Mesenchymal stem cell (in vitro differentiated cells and primary cell): ENCODE results near the gene TRAFD1.

Experiments
- DNase-seq: peaks from one replicate; pipeline ENCODE4 v3.0.0-alpha.2; 2013
- H2AFZ ChIP-seq: one replicate; pipeline ENCODE4 v1.6.1; 2013; ENCODE audit warnings: low read depth, mild to moderate bottlenecking, control low read depth, inconsistent platforms, low read length, moderate library complexity
- H2AK5ac ChIP-seq: 2 replicates; pipeline ENCODE4 v1.6.1; 2013; ENCODE audit warnings: low read length, moderate library complexity, mild to moderate bottlenecking, inconsistent platforms; ENCODE audit not compliant: severe bottlenecking
- H2BK120ac ChIP-seq: one replicate; pipeline ENCODE4 v1.6.1; 2013; ENCODE audit warnings: low read depth, mild to moderate bottlenecking, inconsistent platforms, low read length, moderate library complexity
- H2BK12ac ChIP-seq, 2 experiments: one replicate each; pipeline ENCODE4 v1.6.1; 2013; ENCODE audit warnings: inconsistent platforms in 2 of 2, low read length in 2 of 2, mild to moderate bottlenecking in 2 of 2, moderate library complexity in 2 of 2, control low read depth in 1 of 2
- H2BK15ac ChIP-seq: one replicate; pipeline ENCODE4 v1.6.1; 2013; ENCODE audit warnings: mild to moderate bottlenecking, low read depth, inconsistent platforms; ENCODE audit not compliant: poor library complexity, severe bottlenecking
- H2BK5ac ChIP-seq: 2 replicates; pipeline ENCODE4 v1.6.1; 2013; ENCODE audit warnings: low read depth, mild to moderate bottlenecking, low read length, control low read depth, inconsistent platforms; ENCODE audit not compliant: poor library complexity, severe bottlenecking
- H3K14ac ChIP-seq, 2 experiments: one replicate each; pipeline ENCODE4 v1.6.1; 2013; ENCODE audit warnings: inconsistent platforms in 2 of 2, low read length in 2 of 2, control low read depth in 1 of 2, mild to moderate bottlenecking in 1 of 2, moderate library complexity in 1 of 2
- H3K18ac ChIP-seq, 2 experiments: one replicate each; pipeline ENCODE4 v1.6.1; 2013; ENCODE audit warnings: inconsistent platforms in 2 of 2, low read length in 2 of 2, control low read depth in 1 of 2, low read depth in 1 of 2, mild to moderate bottlenecking in 1 of 2
- H3K23ac ChIP-seq, 2 experiments: one replicate each; pipeline ENCODE4 v1.6.1; 2013; ENCODE audit warnings: inconsistent platforms in 2 of 2, low read length in 2 of 2, mild to moderate bottlenecking in 2 of 2, moderate library complexity in 2 of 2, control low read depth in 1 of 2
- H3K27ac ChIP-seq: 2 replicates; pipeline ENCODE4 v1.5.1; 2013; ENCODE audit warnings: mild to moderate bottlenecking, moderate library complexity, low read length, control low read depth, inconsistent platforms; ENCODE audit not compliant: poor library complexity, severe bottlenecking
- H3K27me3 ChIP-seq, 2 experiments: 2 replicates each; pipeline versions ENCODE4 v1.6.1 to v1.7.0; 2013; ENCODE audit warnings: low read length in 2 of 2, mild to moderate bottlenecking in 2 of 2, moderate library complexity in 2 of 2, control low read depth in 1 of 2, inconsistent platforms in 1 of 2; ENCODE audit not compliant: control insufficient read depth in 1 of 2, insufficient read depth in 1 of 2
- H3K36me3 ChIP-seq, 2 experiments: 2 replicates each; pipeline versions ENCODE4 v1.6.1 to v1.7.0; 2013; ENCODE audit warnings: low read length in 2 of 2, control low read depth in 1 of 2, inconsistent platforms in 1 of 2, low read depth in 1 of 2, mild to moderate bottlenecking in 1 of 2; ENCODE audit not compliant: insufficient read depth in 2 of 2, control insufficient read depth in 1 of 2
- H3K4ac ChIP-seq, 2 experiments: one replicate each; pipeline ENCODE4 v1.6.1; 2013; ENCODE audit warnings: inconsistent platforms in 2 of 2, low read length in 2 of 2, mild to moderate bottlenecking in 2 of 2, moderate library complexity in 2 of 2, control low read depth in 1 of 2, low read depth in 1 of 2
- H3K4me1 ChIP-seq: 2 replicates; pipeline ENCODE4 v1.6.1; 2013; ENCODE audit warnings: low read depth, low read length, control low read depth; ENCODE audit not compliant: control insufficient read depth, insufficient read depth
- H3K4me2 ChIP-seq: 2 replicates; pipeline ENCODE4 v1.6.1; 2013; ENCODE audit warnings: low read length, mild to moderate bottlenecking, inconsistent platforms; ENCODE audit not compliant: poor library complexity, severe bottlenecking
- H3K4me3 ChIP-seq, 2 experiments: 2 replicates each; pipeline versions ENCODE4 v1.5.1 to v1.7.0; 2013; ENCODE audit warnings: low read length in 2 of 2, mild to moderate bottlenecking in 2 of 2, control low read depth in 1 of 2, low read depth in 1 of 2; ENCODE audit not compliant: insufficient read depth in 1 of 2
- H3K79me1 ChIP-seq: replicated peaks from 2 replicates; pipeline ENCODE4 v1.6.1; 2013; ENCODE audit warnings: mild to moderate bottlenecking, control low read depth, low read length, inconsistent platforms; ENCODE audit not compliant: poor library complexity, severe bottlenecking
- H3K9ac ChIP-seq: 2 replicates; pipeline ENCODE4 v1.7.0; 2013; ENCODE audit warnings: mild to moderate bottlenecking, low read length, moderate library complexity
- H3K9me3 ChIP-seq: 2 replicates; pipeline ENCODE4 v1.7.0; 2013; ENCODE audit warnings: mild to moderate bottlenecking, low read length; ENCODE audit not compliant: control insufficient read depth
- H4K8ac ChIP-seq: one replicate; pipeline ENCODE4 v1.6.1; 2013; ENCODE audit warnings: inconsistent platforms, mild to moderate bottlenecking, low read length, moderate library complexity
- H4K91ac ChIP-seq: one replicate; pipeline ENCODE4 v1.6.1; 2013; ENCODE audit warnings: mild to moderate bottlenecking, low read length, inconsistent platforms
- WGBS: methylation state at CpG from one replicate; pipeline ENCODE4 v1.1.7; 2013; ENCODE audit warnings: mixed read lengths; 5-methylcytosine and 5-hydroxymethylcytosine counted together

The TRAFD1 gene

GRCh38 chr12:112183141-112184021, 58.0 kb downstream of the TRAFD1 start:
- DNase-seq = no peak
- no peak overlapping the region for H3K4ac ChIP-seq
- H2AFZ ChIP-seq = no peak overlapping the region
- H2BK12ac ChIP-seq = no peak overlapping the region
- H3K18ac ChIP-seq = no peak overlapping the region
- no peak overlapping the region for H3K4me3 ChIP-seq
- H3K27me3 ChIP-seq = no peaks in the 10 kb centered on the region
- no peak overlapping the region for H2AK5ac ChIP-seq
- no peak overlapping the region for H2BK120ac ChIP-seq
- no peak overlapping the region for H2BK15ac ChIP-seq
- no peak overlapping the region for H3K27ac ChIP-seq
- no peak overlapping the region for H4K91ac ChIP-seq
- H3K4me2 ChIP-seq = no peak overlapping the region
- no peaks in the 10 kb centered on the region for H3K9me3 ChIP-seq
- H3K9ac ChIP-seq = no peak overlapping the region
- peak overlapping the region; percentile 33 for H4K8ac ChIP-seq
- no peak overlapping the region for H3K23ac ChIP-seq
- peaks cover 8% of the 10 kb centered on the region for H3K79me1 ChIP-seq
- H3K36me3 ChIP-seq = peaks cover 53 to 61% of the 10 kb centered on the region in 2 experiments
- H2BK5ac ChIP-seq = no peak overlapping the region
- 91% methylated on average over 9 of the region's 9 CpGs for WGBS
- H3K14ac ChIP-seq = no peak overlapping the region
- H3K4me1 ChIP-seq = no peaks in the 10 kb centered on the region

- Histone ChIP-seq H4K91ac (no peak overlapping the region), H3K4me3 (no peak overlapping the region), H2BK15ac (no peak overlapping the region), H3K9ac (no peak overlapping the region), H2BK5ac (no peak overlapping the region), H3K23ac (no peak overlapping the region), H3K36me3 (peaks cover 48 to 58% of the 10 kb centered on the region in 2 experiments), H3K4me2 (no peak overlapping the region), H2BK12ac (no peak overlapping the region), H4K8ac (no peak overlapping the region), H2AK5ac (no peak overlapping the region), H3K4ac (no peak overlapping the region), H3K27me3 (no peaks in the 10 kb centered on the region), H3K9me3 (no peaks in the 10 kb centered on the region), H3K18ac (no peak overlapping the region), H2AFZ (no peak overlapping the region), H3K79me1 (peaks cover 8% of the 10 kb centered on the region), H3K14ac (no peak overlapping the region), H3K4me1 (no peaks in the 10 kb centered on the region), H2BK120ac (no peak overlapping the region), H3K27ac (no peak overlapping the region)
- DNase-seq = no peak
- WGBS = 99% methylated on average over 45 of the region's 46 CpGs
Observed at GRCh38 chr12:112184056-112184887, 58.9 kb downstream of the TRAFD1 start.

- no peak for DNase-seq
- H2BK12ac ChIP-seq = no peak overlapping the region
- no peak overlapping the region for H2BK120ac ChIP-seq
- no peak overlapping the region for H3K18ac ChIP-seq
- no peaks in the 10 kb centered on the region for H3K27me3 ChIP-seq
- no peak overlapping the region for H3K14ac ChIP-seq
- H2AK5ac ChIP-seq = no peak overlapping the region
- no peak overlapping the region for H3K27ac ChIP-seq
- no peak overlapping the region for H4K91ac ChIP-seq
- 98% methylated on average over 25 of the region's 26 CpGs for WGBS
- no peak overlapping the region for H2BK5ac ChIP-seq
- H3K4me1 ChIP-seq = no peaks in the 10 kb centered on the region
- no peak overlapping the region for H3K9ac ChIP-seq
- H3K9me3 ChIP-seq = no peaks in the 10 kb centered on the region
- no peak overlapping the region for H2BK15ac ChIP-seq
- no peak overlapping the region for H2AFZ ChIP-seq
- no peak overlapping the region for H3K23ac ChIP-seq
- H3K4me3 ChIP-seq = no peak overlapping the region
- H4K8ac ChIP-seq = no peak overlapping the region
- H3K79me1 ChIP-seq = peaks cover 8% of the 10 kb centered on the region
- H3K4ac ChIP-seq = no peak overlapping the region
- peaks cover 45 to 57% of the 10 kb centered on the region in 2 experiments for H3K36me3 ChIP-seq
- no peak overlapping the region for H3K4me2 ChIP-seq
Observed at GRCh38 chr12:112185093-112185923, 59.9 kb downstream of the TRAFD1 start.
